ENCODE results near the gene AP3D1. TPM values are rescaled to one million over a fixed set of nuclear protein-coding genes. Genes with fewer than 3 reads are reported as not detected.
"Not testable (repeated sequence)": the region's sequence is repeated elsewhere in the genome, so short reads cannot be mapped to it uniquely, and the experiment has no call there.

Gene AP3D1
- total RNA-seq, 1 donor from 2014 or later: 127 TPM

DNA sequence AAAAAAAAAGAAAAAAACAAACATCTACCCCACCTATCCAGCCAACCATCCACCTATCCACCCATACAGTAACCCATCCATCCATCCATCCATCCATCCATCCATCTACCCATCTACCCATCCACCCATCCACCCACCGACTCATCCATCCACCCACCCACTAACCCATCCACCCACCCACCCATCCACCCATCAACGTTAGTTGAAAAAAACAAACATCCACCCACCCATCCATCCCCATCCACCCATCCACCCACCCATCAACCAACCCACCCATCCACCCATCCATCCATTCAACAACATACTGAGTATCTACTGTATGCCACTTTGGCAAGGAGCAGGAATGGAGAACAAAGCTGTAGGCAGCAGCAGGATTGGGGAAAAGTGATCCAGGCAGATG is 6.1 kb upstream of the AP3D1 start:
- no peak for DNase-seq (ENCODE audit: low spot score)

DNA sequence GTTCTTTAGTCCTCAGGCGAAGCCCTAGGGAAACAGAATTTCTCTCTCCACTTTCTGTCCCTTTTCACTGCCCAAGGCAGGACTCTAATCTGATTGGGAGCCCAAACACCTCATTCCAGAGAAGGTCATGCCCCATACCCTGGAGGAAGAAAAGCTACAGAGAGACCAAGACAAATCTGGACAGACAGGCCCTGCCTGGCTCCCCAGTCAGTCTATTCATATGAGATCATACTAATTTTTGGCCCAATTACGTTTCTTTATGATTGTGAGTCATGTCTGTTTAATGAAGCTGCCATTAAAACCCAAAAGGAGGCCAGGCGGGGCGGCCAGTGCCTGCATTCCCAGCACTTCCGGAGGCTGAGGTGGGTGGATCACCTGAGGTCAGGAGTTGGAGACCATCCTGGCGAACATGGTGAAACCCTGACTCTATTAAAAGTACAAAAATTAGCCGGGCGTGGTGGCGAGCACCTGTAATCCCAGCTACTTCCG is 3.3 kb upstream of the AP3D1 start:
- no peak for DNase-seq (ENCODE audit: low spot score)

DNA sequence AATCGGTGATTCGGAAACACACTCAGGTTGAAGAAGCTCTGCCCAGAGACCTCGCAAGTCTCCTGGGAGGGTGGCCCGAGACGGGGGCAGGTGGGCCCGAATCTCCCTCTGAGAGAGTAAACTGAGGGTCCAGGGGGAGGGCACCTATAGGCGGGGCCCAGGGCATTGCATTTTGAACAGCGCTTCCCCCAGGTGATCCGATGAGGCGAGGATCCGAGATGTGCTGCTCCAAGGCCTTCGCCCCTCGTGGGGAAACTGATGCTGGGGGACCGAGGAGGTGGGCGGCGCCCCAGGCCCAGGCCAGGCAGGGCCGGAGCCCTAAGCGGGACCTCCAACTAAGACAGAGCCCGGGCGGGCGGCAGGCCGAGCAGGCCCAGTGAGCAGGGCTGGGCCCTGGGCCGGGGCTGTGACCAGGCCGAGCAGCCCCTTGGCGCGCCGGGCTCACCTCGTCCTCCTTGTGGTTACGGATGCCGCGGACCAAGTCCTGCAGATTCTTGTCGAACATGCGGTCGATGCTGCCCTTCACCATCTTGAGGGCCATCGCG is 500 bp downstream of the AP3D1 start:
- DNase-seq (ENCODE audit: low spot score): no peak

DNA sequence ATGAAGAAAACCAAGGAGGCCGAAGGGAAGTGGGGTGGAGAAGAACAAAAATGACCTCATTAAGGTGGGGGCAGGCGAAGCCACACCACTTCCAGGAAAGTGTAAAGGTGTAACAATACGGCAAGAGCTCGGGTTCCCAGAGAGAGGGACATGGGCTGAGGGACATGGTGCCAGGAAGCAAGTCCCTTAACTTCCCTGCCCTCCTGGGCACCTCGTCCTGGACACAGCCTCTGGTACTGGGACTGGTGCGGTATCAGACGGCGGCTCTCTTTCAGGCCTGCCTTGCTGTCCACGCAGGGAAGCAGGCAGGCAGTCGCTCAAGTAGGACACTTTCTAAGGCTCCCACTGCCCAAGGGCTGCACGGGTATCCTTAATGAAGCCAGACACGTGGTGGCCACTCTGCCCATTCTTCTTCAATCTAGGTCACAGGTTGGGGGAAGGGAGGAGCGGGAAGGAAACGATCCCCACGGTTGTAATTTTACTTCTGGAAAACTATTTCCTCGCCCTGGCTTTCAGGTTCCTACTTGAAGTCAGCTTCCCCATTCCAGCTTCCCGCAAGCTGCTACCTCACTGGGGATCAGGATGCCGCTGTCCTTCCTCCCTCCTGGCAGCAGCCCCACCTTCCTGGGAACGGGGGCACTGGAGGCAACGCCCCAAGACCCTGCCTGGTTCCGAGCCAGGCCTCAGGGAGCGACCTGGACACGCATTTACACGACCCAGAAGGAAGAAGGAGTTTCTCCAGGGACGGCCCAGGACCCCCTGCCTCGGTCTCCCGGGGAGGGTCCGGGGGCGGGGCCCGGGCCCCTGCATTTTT is 1.2 kb downstream of the AP3D1 start:
- DNase-seq (ENCODE audit: low spot score): no peak

DNA sequence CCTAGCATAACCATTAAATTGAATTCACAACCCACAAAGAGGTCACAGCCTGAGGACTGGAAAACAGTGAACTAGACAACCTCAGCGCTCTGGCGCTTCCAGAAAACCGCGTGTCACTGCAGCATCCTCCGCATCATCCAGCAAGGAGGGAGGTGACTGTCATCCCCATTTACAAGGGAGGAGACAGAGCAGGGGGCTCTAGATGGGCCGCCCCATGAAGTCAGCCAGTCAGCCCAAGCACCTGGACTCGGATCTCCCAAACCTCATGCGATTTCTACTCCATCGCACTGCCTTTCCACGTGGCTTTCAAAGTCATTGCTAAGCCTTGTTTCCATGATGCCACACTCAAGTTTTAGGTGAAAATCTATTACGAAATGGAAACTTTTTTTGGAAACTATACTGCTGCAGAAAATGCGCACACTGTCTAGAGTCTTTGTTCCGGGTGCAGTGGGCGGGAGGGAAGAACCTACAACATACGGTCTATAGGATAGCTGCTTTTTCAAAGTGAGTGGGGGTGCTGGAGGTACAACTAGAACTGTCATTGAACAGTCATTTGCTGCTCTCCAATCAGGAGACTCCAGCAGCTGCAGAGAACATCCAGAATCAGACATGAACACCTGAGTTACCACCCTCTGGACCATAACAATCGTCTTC is 2.8 kb downstream of the AP3D1 start:
- DNase-seq (ENCODE audit: low spot score): no peak

DNA sequence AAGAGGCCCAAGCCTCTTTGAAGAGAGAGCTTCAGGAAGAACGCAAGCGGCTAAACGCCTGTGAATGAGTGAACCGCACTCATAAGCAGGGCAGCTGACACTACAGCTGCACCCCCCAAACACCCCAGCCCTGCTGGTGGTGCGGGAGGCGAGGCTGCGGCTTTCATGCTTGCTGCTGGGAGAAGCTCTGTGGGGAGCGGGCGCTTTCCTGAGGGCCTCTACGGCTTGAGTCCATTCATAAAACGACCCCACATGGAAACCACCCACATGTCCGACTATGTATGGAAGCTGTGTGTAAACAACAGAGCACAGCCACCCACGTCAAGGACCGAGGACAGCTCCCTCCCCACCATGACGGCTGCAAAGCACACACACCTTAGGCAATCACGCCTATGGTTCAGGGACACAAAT is 5.5 kb downstream of the AP3D1 start:
- DNase-seq (ENCODE audit: low spot score): no peak

DNA sequence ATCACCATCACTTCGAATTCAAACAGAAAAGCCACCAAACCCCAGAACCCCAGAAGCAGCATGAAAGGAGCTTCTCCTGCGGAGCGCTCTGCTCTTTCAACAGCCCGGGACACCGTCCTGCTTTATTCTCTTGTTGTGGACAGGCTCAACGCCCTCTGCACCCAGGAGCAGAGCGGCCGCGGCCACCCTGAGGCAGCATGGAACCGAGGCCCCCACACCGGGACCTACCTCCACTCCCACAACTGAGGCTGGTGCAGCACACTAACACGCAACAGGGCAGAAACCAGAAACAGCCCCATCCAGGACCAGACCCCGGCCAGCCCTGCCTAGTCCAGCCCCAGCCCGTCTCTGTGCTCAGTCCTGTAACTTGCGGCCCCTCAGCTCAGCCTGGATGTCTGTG is 7.2 kb downstream of the AP3D1 start:
- no peak for DNase-seq (ENCODE audit: low spot score)

DNA sequence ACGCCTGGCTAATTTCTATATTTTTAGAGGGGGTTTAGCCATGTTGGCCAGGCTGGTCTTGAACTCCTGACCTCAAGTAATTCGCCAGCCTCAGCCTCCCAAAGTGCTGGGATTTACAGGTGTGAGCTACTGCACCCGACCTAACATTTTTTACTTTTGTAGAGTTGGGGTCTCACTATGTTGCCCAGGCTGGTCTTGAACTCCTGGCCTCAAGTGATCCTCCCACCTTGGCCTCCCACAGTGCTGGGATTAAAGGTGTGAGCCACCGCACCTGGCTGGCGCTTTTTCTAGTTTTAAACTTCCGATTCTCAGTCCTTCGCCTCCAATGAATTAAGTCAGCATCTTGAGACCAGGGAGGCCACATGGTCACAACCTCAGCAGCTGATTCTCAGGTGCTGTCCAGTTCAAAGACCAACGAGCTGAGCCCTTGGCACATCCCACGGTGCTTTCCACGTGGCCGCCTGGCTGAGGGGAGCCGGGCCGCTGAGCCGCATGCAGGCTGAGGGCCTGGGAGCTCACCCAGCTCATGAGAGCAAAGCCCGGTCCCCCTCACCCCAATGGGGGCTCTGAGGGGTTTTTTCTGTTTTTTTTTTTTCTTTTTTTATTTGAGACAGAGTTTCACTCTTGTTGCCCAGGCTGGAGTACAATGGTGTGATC is 9.1 kb downstream of the AP3D1 start:
- no peak for DNase-seq (ENCODE audit: low spot score)

DNA sequence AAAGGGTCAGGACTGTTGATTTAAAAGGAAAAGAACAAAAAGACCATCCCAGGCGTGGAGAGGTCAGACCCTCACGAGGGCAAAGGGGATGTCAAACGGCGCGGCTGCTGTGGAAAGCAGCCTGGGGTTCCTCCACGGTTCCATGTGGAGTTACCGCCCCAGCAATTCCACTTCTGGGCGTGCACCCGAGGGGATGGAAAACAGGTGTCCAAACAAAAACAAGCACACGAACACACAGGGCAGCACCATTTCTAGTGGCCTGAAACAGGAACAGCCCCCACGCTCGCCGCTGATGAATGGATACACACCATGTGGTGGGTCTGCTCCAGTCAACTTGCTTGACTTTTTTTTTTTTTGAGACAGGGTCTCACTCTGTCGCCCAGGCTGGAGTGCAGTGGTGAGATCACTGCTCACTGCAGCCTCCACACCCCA is 11.2 kb downstream of the AP3D1 start:
- no peak for DNase-seq (ENCODE audit: low spot score)

DNA sequence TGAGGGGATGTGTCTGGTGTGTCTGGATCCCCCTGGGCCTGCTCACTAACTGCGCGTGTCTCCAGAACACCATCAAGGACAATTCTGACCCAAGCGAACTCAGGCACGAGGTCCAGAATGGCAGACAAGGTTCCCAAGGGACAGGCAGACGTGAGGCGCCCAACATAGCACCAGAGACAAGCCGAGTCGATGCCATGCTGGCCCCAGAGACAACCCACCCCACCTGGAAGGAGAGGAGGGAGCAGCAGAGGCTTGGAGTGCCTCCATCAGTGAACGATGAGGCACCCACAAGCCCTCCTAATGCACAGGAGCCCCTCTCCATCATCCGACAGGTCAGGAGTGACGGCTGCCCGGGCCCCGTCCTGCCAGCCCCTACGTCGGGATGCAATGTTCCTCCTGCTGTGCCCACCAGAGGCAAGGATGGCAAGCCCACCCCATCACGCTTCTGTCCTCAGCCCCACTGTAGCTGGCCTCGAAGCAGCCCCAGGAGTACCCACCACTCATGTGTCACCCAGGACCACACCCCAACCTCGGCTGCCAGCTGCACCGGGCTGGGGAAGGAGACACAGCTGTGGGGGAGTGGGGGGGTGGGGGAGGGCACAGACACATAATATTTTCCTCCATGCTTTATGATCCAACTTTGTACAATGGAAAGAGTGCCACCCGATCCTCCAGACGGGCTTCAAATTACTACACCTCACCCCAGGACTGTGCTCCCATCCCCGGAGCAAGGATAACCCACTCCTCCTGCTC is 11.8 kb downstream of the AP3D1 start:
- DNase-seq (ENCODE audit: low spot score): no peak

DNA sequence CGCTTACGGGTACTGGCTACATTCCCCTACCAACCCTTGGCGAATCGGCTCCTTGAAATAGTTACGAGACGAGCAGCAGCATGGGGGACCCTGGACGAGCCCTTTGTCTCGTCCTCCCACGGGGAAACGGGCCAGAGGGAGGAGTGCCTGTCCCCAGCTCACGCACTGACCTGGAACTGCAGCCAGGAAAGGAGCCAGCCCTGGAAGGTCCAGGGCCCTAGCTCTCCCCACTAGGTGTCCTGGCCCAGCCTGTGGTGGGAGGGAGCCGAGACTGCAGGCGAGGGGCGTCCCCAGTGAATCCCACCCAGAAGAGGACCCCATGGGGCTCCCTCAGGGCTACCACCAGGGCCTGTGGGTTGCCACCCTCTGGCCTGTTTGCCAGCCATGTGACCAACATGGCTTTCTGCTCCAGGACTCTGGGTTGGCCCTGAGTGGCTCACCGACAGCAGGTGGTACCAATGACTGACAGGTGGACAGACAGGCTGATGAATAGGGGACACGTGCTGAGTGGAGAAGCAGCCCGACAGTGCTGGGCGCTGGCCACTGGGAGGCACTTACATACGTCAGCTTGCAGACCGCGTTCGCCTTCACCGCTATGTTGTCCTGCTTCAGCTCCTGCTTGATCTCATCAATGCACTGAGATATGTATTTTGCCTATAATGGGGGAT is 13.2 kb downstream of the AP3D1 start:
- DNase-seq (ENCODE audit: low spot score): no peak

DNA sequence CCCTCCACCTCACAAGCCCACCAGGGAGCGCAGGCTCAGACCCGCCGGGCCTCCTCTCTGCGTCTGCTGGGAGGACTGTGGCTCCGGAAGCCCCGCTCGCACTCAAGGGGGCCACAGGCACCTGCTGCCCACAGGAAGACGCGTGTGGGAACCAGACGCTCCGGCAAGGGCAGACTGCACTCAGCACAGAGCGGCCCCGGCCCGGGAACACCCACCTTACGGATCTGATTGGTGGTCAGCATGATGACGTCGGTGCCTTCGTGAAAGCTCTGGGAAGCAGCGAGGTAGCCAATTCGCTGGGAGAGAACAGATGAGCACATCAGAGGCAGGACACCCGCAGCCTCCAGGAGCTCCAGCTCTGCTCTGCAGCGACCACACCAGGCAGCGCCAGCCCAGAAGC is 14.6 kb downstream of the AP3D1 start:
- DNase-seq (ENCODE audit: low spot score): no peak

DNA sequence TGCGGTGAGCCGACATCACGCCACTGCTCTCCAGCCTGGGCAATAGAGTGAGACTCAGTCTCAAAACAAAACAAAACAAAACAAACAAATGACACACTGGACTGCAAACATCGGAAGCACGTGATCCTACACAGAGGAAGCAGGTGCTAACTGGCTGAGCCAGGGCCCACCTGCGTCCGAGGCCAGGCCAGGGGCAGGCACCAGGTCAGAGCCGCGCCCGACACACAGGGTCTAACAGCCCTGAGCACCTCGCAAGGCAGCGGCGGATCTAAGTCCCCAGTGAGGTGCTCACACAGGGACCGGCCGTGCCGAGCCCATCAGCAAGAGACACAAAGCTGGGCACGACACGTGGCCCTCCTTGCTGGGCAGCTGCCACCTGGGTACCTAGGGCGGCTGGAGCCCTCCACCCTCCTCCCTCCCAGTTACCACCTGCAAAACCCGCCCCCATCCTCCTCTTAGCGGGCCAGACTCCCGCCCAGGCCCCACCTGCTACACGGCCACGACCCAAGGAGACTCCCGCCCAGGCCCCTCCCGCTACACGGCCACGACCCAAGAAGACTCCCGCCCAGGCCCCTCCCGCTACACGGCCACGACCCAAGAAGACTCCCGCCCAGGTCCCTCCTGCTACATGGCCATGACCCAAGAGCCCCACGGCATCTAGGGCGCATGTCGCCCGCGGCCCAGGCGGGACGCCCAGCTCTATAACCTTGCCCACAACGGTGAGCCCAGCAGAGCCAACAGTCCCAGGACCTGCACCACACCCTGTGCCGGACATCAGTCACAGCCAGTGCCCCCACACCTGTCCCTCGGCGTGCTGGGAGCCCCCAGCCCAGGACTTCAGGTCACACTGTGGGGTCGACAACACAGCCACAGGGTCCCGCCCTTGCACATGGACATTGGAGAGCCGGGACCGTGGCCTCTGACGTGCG is 15.6 kb downstream of the AP3D1 start:
- DNase-seq (ENCODE audit: low spot score): no peak

DNA sequence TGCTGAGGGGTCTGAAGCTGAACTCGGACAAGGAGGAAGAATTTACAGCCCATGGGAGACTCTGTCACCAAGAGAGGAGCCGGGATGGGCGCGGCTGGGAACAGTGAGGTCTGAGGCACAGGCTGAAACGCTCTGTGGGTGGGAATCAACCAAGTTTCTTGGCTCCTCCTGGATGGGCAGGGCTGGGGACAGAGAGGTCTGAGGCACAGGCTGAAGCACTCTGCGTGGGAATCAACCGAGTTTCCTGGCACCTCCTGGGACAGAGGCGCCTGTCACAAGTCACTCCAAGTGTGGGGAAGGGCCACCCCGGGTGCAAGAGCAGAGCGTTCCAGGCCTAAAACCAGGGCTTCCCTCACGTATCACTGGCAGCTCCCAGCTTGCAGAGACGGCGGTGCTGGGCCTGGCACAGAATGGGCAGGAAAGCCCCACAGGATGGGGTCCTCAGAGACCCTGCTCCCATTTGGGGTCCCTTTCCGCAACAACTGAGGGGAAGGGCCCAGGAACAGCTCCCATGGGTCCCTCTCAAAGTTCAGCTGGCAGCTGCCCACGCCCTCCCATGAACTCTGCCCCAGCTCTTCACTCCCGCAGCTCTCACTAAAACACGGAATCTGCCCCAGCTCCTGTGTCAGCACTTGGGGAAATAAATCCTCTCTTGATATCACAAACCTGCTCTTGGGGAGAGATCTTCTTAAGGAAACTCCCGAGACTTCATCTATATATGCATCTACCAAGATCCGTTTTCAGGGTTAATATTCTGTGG is 18.5 kb downstream of the AP3D1 start:
- DNase-seq (ENCODE audit: low spot score): no peak

DNA sequence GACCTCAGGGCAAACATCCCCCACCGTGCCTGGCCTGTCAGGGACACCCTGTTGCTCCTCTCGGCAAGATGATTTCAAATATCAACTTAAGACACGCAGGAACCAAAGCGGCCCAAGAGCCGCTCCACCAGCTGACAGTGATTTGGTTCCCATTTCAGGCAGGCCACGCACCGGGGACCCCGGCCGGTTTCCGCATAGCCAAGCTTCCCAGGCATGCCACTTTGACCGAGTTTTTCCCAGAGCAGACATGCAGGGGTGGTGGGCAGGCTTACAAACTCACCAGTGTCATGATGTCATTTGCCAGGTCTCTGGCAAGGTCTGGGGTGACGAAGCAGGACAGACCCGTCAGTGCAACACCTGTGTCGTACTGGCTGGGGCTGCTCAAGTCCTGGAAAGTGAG is 19.2 kb downstream of the AP3D1 start:
- no peak for DNase-seq (ENCODE audit: low spot score)

DNA sequence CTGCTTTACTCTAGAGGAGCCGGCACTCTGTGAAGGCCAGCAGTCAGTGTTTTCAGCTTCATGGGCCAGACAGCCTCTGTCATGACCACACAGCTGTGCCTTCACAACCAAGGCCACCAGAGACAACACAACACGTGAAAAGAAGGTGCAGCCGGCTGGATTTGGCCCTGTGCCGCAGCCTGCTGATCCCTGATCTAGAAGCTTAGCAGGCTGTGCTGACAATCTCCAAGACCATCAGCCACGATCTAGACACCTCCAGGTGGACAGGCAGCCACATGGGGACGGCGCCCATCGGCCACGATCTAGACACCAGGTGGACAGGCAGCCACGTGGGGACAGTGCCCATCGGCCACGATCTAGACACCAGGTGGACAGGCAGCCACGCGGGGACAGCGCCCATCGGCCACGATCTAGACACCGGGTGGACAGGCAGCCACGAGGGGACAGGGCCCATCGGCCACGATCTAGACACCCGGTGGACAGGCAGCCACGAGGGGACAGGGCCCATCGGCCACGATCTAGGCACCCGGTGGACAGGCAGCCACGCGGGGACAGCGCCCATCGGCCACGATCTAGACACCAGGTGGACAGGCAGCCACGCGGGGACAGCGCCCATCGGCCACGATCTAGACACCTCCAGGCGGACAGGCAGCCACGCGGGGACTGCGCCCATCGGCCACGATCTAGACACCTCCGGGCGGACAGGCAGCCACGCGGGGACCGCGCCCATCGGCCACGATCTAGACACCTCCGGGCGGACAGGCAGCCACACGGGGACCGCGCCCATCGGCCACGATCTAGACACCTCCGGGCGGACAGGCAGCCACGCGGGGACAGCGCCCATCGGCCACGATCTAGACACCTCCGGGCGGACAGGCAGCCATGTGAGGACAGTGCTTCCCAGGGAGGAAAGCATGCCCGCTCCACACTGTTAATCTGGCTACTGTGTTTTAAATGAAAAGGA is 20.1 kb downstream of the AP3D1 start:
- DNase-seq (ENCODE audit: low spot score): not testable (repeated sequence)

Data from mesenteric fat pad (tissue), 1 donor.